ENCODE measurements around the gene FKBP4.

DNA sequence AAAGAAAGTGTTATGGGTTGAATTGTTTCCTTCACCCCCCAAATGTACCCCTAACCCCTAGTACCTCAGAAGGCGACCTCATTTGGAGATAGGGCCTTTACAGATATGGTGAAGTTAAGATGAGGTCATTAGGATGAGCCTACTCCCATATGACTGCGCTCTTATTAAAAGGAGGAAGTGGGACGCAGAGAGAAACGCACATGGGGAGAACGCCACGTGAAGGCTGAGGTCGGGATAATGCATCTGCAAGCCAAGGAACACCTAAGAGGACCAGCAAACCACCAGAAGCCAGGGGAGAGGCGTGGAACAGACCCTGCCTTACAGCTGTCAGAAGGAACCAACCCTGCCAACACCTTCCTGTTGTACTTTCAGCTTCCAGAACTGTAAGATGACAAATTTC is 41.8 kb downstream of the FKBP4 start:
- TF ChIP-seq, protein P1, sequence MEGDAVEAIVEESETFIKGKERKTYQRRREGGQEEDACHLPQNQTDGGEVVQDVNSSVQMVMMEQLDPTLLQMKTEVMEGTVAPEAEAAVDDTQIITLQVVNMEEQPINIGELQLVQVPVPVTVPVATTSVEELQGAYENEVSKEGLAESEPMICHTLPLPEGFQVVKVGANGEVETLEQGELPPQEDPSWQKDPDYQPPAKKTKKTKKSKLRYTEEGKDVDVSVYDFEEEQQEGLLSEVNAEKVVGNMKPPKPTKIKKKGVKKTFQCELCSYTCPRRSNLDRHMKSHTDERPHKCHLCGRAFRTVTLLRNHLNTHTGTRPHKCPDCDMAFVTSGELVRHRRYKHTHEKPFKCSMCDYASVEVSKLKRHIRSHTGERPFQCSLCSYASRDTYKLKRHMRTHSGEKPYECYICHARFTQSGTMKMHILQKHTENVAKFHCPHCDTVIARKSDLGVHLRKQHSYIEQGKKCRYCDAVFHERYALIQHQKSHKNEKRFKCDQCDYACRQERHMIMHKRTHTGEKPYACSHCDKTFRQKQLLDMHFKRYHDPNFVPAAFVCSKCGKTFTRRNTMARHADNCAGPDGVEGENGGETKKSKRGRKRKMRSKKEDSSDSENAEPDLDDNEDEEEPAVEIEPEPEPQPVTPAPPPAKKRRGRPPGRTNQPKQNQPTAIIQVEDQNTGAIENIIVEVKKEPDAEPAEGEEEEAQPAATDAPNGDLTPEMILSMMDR (IDR thresholded peaks at IDR 0.05), result no peak
- no peak for TF ChIP-seq POLR2A (IDR thresholded peaks at IDR 0.05)

Measured in adrenal gland (tissue), 5 donors.